Gastroesophageal sphincter (tissue), 3 donors: ENCODE measurements around the gene RNF4.
"Not testable (repeated sequence)": the region's sequence is repeated elsewhere in the genome, so short reads cannot be mapped to it uniquely, and the experiment has no call there.

Experiments used
- CTCF ChIP-seq, 4 experiments: fragments of 200-600 bp in 2 of 4; fragments of 450-650 bp in 2 of 4; sonication (generic) in 1 of 4; IDR thresholded peaks; one replicate each; pipeline ENCODE4 v1.5.1; 2017 to 2019; ENCODE audit warnings: antibody characterized with exemption in 4 of 4, mild to moderate bottlenecking in 2 of 4, moderate library complexity in 2 of 4
- POLR2AphosphoS5 ChIP-seq: sonication (generic); formaldehyde crosslinking; IDR thresholded peaks from one replicate; pipeline ENCODE4 v1.6.1; 2017; ENCODE audit warnings: antibody characterized with exemption

GRCh38 chr4:2514193-2514592, 45.3 kb downstream of the RNF4 start:
- not testable (repeated sequence) for TF ChIP-seq CTCF (IDR thresholded peaks at IDR 0.05); POLR2AphosphoS5
